Hypothalamus (tissue), 51 donors: Measurements from ENCODE around the gene TRH.
"Not testable (repeated sequence)": the region's sequence is repeated elsewhere in the genome, so short reads cannot be mapped to it uniquely, and the experiment has no call there.

Experiments used
- DNase-seq, 51 donors: peaks; one replicate each; lab custom pipeline; 2025; lab: John Stamatoyannopoulos, UW

TRH gene

GRCh38 chr3:129962600-129962999, 11.9 kb upstream of the TRH start:
- DNase-seq, result no peak

GRCh38 chr3:129965937-129966336, 8.6 kb upstream of the TRH start:
- DNase-seq, result no peak

GRCh38 chr3:129966876-129967275, 7.6 kb upstream of the TRH start:
- DNase-seq, result no peak

GRCh38 chr3:129967761-129968160, 6.8 kb upstream of the TRH start:
- no peak for DNase-seq

- no peak for DNase-seq
Measured at GRCh38 chr3:129971351-129972052, 3.0 kb upstream of the TRH start.

- no peak for DNase-seq
Measured at GRCh38 chr3:129972301-129972700, 2.2 kb upstream of the TRH start.

GRCh38 chr3:129973853-129974563, 512 bp upstream of the TRH start:
- DNase-seq, result no peak

GRCh38 chr3:129974833-129975704, 549 bp downstream of the TRH start:
- peak in 4 of 51 donors; percentile 7 to 30 (median 15) for DNase-seq

- peak in 1 of 51 donors; percentile 8 for DNase-seq
Measured at GRCh38 chr3:129975705-129976048, 1.2 kb downstream of the TRH start.

- DNase-seq, result no peak
Measured at GRCh38 chr3:129976286-129976685, 1.8 kb downstream of the TRH start.

- DNase-seq, result no peak
Measured at GRCh38 chr3:129978123-129978522, 3.6 kb downstream of the TRH start.

- DNase-seq, result no peak
Measured at GRCh38 chr3:129979905-129980304, 5.4 kb downstream of the TRH start.

- no peak for DNase-seq
Measured at GRCh38 chr3:129983561-129983960, 9.0 kb downstream of the TRH start.

- no peak for DNase-seq
Measured at GRCh38 chr3:129984125-129984524, 9.6 kb downstream of the TRH start.

- no peak for DNase-seq
Measured at GRCh38 chr3:129985113-129985512, 10.6 kb downstream of the TRH start.

GRCh38 chr3:129988429-129988828, 13.9 kb downstream of the TRH start:
- no peak for DNase-seq

- peak in 1 of 51 donors; percentile 22 for DNase-seq
Measured at GRCh38 chr3:129989414-129989813, 14.9 kb downstream of the TRH start.

- DNase-seq, result no peak
Measured at GRCh38 chr3:129992781-129993180, 18.3 kb downstream of the TRH start.

- DNase-seq, result no peak
Measured at GRCh38 chr3:129994883-129995559, 20.5 kb downstream of the TRH start.

- DNase-seq, result no peak
Measured at GRCh38 chr3:129996073-129996472, 21.6 kb downstream of the TRH start.

- DNase-seq, result not testable (repeated sequence)
Measured at GRCh38 chr3:129999176-129999575, 24.7 kb downstream of the TRH start.
